ENCODE results near the gene AADAC.

Gene AADAC

GRCh38 chr3:151859233-151859673 lies 45.3 kb downstream of the AADAC start:
- Histone ChIP-seq H3K36me3 (replicated peaks) (no peaks in the 10 kb centered on the region), H3K27ac (no peak overlapping the region), H3K4me3 (ENCODE audit: low read depth, low read length) (no peak overlapping the region), H3K27me3 (replicated peaks) (no peaks in the 10 kb centered on the region)
- TF ChIP-seq, protein P1, sequence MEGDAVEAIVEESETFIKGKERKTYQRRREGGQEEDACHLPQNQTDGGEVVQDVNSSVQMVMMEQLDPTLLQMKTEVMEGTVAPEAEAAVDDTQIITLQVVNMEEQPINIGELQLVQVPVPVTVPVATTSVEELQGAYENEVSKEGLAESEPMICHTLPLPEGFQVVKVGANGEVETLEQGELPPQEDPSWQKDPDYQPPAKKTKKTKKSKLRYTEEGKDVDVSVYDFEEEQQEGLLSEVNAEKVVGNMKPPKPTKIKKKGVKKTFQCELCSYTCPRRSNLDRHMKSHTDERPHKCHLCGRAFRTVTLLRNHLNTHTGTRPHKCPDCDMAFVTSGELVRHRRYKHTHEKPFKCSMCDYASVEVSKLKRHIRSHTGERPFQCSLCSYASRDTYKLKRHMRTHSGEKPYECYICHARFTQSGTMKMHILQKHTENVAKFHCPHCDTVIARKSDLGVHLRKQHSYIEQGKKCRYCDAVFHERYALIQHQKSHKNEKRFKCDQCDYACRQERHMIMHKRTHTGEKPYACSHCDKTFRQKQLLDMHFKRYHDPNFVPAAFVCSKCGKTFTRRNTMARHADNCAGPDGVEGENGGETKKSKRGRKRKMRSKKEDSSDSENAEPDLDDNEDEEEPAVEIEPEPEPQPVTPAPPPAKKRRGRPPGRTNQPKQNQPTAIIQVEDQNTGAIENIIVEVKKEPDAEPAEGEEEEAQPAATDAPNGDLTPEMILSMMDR (IDR thresholded peaks at IDR 0.05; ENCODE audit: low read depth, low read length, missing control alignments), result no peak
- in situ Hi-C loops (cut with HindIII; ENCODE audit: low pct_ligation_motif_present, low sequenced_read_pairs), result no loop called here
- no peak for DNase-seq

DNA sequence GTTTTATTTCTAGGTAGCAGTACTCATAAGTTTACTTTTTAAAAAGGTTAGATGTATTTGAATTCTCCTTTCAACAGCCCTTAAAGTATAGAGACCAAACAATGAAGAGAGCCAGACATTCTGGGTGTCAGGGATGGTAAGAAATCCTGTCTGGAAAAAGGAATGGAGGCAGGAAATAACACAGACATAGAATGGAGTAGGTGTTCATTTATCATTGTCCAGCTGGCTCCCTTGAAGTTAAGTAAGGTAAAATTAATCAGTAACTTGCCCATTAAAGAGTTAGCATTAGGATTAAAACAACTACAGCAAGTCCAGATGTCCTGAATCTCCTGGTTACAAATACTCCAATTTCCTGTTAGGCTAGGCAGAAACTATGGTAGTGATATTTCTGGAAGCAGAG lies 46.0 kb downstream of the AADAC start:
- H3K36me3 ChIP-seq (replicated peaks), result no peaks in the 10 kb centered on the region
- no peak overlapping the region for H3K27ac ChIP-seq
- no peak overlapping the region for H3K4me3 ChIP-seq (ENCODE audit: low read depth, low read length)
- in situ Hi-C loops (cut with HindIII; ENCODE audit: low pct_ligation_motif_present, low sequenced_read_pairs), result no loop called here
- H3K27me3 ChIP-seq (replicated peaks), result no peaks in the 10 kb centered on the region
- TF ChIP-seq, protein P1 (IDR thresholded peaks at IDR 0.05; ENCODE audit: low read depth, low read length, missing control alignments), result no peak
- DNase-seq, result no peak

DNA sequence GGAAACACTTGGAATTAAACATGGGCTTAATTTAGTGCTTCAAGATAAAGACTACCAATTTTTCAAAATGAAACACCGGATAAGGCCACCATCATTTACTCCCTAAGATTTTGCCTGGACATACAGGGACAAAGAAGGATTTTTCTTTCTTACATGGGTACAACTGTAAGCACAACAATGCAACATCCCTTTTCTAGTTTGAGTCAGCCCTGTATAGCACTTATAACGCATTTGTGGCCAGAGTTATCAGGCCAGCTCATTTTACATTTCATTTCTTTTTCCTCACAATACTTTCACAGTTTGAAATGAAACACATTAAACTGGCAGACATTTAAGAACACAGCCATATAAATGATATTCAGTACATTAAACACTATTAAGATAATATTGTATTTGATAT lies 49.7 kb downstream of the AADAC start:
- peak; percentile 51 for DNase-seq
- TF ChIP-seq, protein P1 (IDR thresholded peaks at IDR 0.05; ENCODE audit: low read depth, low read length, missing control alignments), result no peak

GRCh38 chr3:151864423-151865101 lies 50.6 kb downstream of the AADAC start:
- no peak overlapping the region for H3K4me3 ChIP-seq (ENCODE audit: low read depth, low read length)
- peak; percentile 22 for DNase-seq

More for the DNA sequence above, 49.7 kb downstream of the AADAC start:
- Histone ChIP-seq H3K27ac (peak overlapping the region; percentile 63), H3K27me3 (replicated peaks) (no peaks in the 10 kb centered on the region), H3K4me3 (ENCODE audit: low read depth, low read length) (no peak overlapping the region), H3K36me3 (replicated peaks) (no peaks in the 10 kb centered on the region)
- in situ Hi-C loops (cut with HindIII; ENCODE audit: low pct_ligation_motif_present, low sequenced_read_pairs), result no loop called here

GRCh38 chr3:151866711-151867410 lies 52.9 kb downstream of the AADAC start:
- DNase-seq, result no peak
- TF ChIP-seq, protein P1 (IDR thresholded peaks at IDR 0.05; ENCODE audit: low read depth, low read length, missing control alignments), result no peak
- Histone ChIP-seq H3K27me3 (replicated peaks) (no peaks in the 10 kb centered on the region), H3K27ac (no peak overlapping the region), H3K4me3 (ENCODE audit: low read depth, low read length) (no peak overlapping the region), H3K36me3 (replicated peaks) (no peaks in the 10 kb centered on the region)
- in situ Hi-C loops (cut with HindIII; ENCODE audit: low pct_ligation_motif_present, low sequenced_read_pairs), result no loop called here

More at GRCh38 chr3:151864423-151865101, 50.6 kb downstream of the AADAC start:
- in situ Hi-C loops (cut with HindIII; ENCODE audit: low pct_ligation_motif_present, low sequenced_read_pairs), result no loop called here
- H3K36me3 ChIP-seq (replicated peaks), result no peaks in the 10 kb centered on the region
- H3K27ac ChIP-seq, result peak overlapping the region; percentile 63
- H3K27me3 ChIP-seq (replicated peaks), result no peaks in the 10 kb centered on the region
- TF ChIP-seq, protein P1 (IDR thresholded peaks at IDR 0.05; ENCODE audit: low read depth, low read length, missing control alignments), result no peak

All from brain microvascular endothelial cell (primary cell).